Psoas muscle (tissue), 8 donors: Measurements from ENCODE around the gene FKBP8. TPM values are rescaled to one million over a fixed set of nuclear protein-coding genes. Genes with fewer than 3 reads are reported as not detected.

Experiments used
- ATAC-seq, 4 donors: fragments of 200-7000 bp; cut with Tn5 transposase; one replicate each; pipeline ENCODE4 v1.9.1; 2020; ENCODE audit warnings: moderate library complexity in 3 of 4, mild to moderate bottlenecking in 2 of 4
- DNase-seq, 2 donors: peaks; one replicate each; pipeline ENCODE4 v3.0.0-alpha.2; 2020
- H3K27ac ChIP-seq: fragments of 200-600 bp; one replicate; pipeline ENCODE4 v1.8.0; 2022
- H3K27me3 ChIP-seq, 3 donors: fragments of 200-600 bp in 1 of 3; one replicate each; pipeline versions ENCODE4 v1.6.1 to v1.8.0; 2013 to 2022; ENCODE audit warnings: low read length in 2 of 3, mild to moderate bottlenecking in 2 of 3, moderate library complexity in 1 of 3; ENCODE audit not compliant: insufficient read depth in 3 of 3
- H3K36me3 ChIP-seq, 2 donors: fragments of 200-600 bp in 1 of 2; one replicate each; pipeline versions ENCODE4 v1.6.1 to v1.8.0; 2013 to 2022; ENCODE audit warnings: low read depth in 1 of 2, mild to moderate bottlenecking in 1 of 2, moderate library complexity in 1 of 2; ENCODE audit not compliant: insufficient read depth in 1 of 2
- H3K4me1 ChIP-seq: fragments of 200-600 bp; one replicate; pipeline ENCODE4 v1.8.0; 2022
- H3K4me3 ChIP-seq: fragments of 200-600 bp; one replicate; pipeline ENCODE4 v1.8.0; 2022; ENCODE audit warnings: mild to moderate bottlenecking
- H3K9me3 ChIP-seq: fragments of 200-600 bp; one replicate; pipeline ENCODE4 v1.8.0; 2022
- CTCF ChIP-seq: fragments of 200-600 bp; IDR thresholded peaks from one replicate; pipeline ENCODE4 v1.8.0; 2022; ENCODE audit warnings: antibody characterized with exemption
- WGBS, 3 donors: extraction: QIAGEN DNeasy Blood & Tissue Kit; methylation state at CpG; one replicate each; pipeline versions ENCODE4 v1.1.6 to v1.1.7; 2013; 5-methylcytosine and 5-hydroxymethylcytosine counted together
- intact Hi-C, 2 donors: fragments of 100-400 bp; cut with DNase I; formaldehyde crosslinking; loops; one replicate each; pipeline versions ENCODE4 v1.11.0 to v1.14.2; 2022
- polyA plus RNA-seq, 3 donors: library from polyadenylated mRNA; stranded (reverse); fragments of 200-250 nt; gene quantifications; one replicate each; pipeline ENCODE4 v1.2.3, GENCODE V29; 2013
- total RNA-seq, 4 donors: library from RNA; stranded (reverse); fragmentation: NEBNext Ultra II Directional in 2 of 4; extraction: Animal tissue kit (Norgen Biotek cat#: 25700) in 2 of 4; gene quantifications; one replicate each; pipeline versions ENCODE4 v1.2.1 to v1.2.4, GENCODE V29; 2021 to 2023
- donor health status: healthy with polysubstance abuse.
- donor health status: DM: no; HTN: no; CAD: no; lungs with moderate emphysema.
- donor health status: Bipolar disorder and iron deficiency.
- donor health status: healthy.
- donor health status: DM: yes; HTN: yes; CAD: no.
- donor health status: DM: no; HTN: no; CAD: no.
- donor health status: DM: no; HTN: no; CAD: no.
- donor health status: DM: yes; HTN: yes; CAD: no.

Gene FKBP8
- total and polyA plus RNA-seq, 7 donors = 92.8 to 143 (median 130) TPM

GRCh38 chr19:18508585-18508984, 34.8 kb downstream of the FKBP8 start:
- Histone ChIP-seq H3K27me3 (no peaks in the 10 kb centered on the region), H3K4me3 (no peak overlapping the region), H3K27ac (peak overlapping the region; percentile 80), H3K4me1 (peaks cover 84% of the 10 kb centered on the region), H3K36me3 (no peaks in the 10 kb centered on the region), H3K9me3 (no peaks in the 10 kb centered on the region)
- DNase-seq (no peak), ATAC-seq (peak in 2 of 4 donors; percentile 17 to 23)
- WGBS, 3 donors = 44 to 51% (median 48%) methylated on average over 7 of the region's 7 CpGs
- intact Hi-C loops = no loop called here
- no peak for TF ChIP-seq CTCF

DNA sequence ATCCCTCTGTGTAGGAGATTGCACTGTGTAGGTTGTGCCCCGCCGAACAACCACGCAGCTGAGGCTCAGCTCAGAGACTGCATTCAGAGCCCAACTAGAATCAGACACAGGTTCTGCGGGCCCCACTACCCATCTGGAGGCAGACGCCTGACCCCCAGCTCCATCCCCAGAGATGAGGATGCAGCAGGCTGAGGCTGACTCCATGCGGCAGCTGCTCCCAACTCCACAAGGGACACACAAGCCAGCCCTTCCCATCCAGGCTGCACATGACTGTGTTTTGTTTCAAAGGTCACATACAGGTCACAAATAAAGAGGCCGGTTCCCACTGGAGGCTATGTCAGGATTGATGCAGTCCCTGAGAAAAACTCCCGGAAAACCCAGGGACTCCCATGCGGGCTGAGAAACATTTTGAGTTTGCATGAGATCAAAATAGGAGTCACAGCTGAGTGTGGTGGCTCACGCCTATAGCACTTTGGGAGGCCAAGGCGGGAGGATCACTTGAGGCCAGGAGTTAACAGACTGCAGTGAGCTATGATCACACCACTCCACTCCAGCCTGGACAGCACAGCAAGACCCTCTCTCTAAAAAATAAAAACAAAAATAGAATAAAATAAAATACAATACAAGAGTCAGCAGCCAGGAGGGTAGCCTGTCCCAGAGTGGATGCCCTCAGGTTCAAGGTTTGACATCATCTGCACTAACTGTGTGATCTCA, 35.5 kb downstream of the FKBP8 start:
- Histone ChIP-seq H3K4me3 (peak overlapping the region; percentile 17), H3K4me1 (peaks cover 84% of the 10 kb centered on the region), H3K27me3 (no peaks in the 10 kb centered on the region), H3K36me3 (no peaks in the 10 kb centered on the region), H3K27ac (peak overlapping the region; percentile 80), H3K9me3 (no peaks in the 10 kb centered on the region)
- peak in 1 of 2 donors; percentile 75 for DNase-seq
- 47 to 54% (median 51%) methylated on average over 11 of the region's 11 CpGs for WGBS, 3 donors
- intact Hi-C loops = no loop called here
- no peak for TF ChIP-seq CTCF
- ATAC-seq = peak in 2 of 4 donors; percentile 17 to 39

GRCh38 chr19:18507021-18507726, 36.2 kb downstream of the FKBP8 start:
- intact Hi-C loops = no loop called here
- no peak for TF ChIP-seq CTCF
- Histone ChIP-seq H3K4me1 (peaks cover 84% of the 10 kb centered on the region), H3K36me3 (no peaks in the 10 kb centered on the region), H3K4me3 (peak overlapping the region; percentile 4), H3K27ac (peak overlapping the region; percentile 80), H3K9me3 (no peaks in the 10 kb centered on the region), H3K27me3 (no peaks in the 10 kb centered on the region)
- DNase-seq (peak; percentile 55 to 88), ATAC-seq (peak; percentile 55 to 78 (median 74))
- 37 to 38% (median 38%) methylated on average over 9 of the region's 9 CpGs for WGBS, 3 donors

GRCh38 chr19:18506101-18506930, 37.1 kb downstream of the FKBP8 start:
- Histone ChIP-seq H3K36me3 (no peaks in the 10 kb centered on the region), H3K27me3 (no peaks in the 10 kb centered on the region), H3K27ac (peak overlapping the region; percentile 80), H3K9me3 (no peaks in the 10 kb centered on the region), H3K4me3 (peak overlapping the region; percentile 4), H3K4me1 (peaks cover 92% of the 10 kb centered on the region)
- DNase-seq (peak in 1 of 2 donors; percentile 63), ATAC-seq (no peak)
- intact Hi-C loops = no loop called here
- 46 to 50% (median 47%) methylated on average over 19 of the region's 19 CpGs for WGBS, 3 donors
- no peak for TF ChIP-seq CTCF
